DOHH2 (cell line): ENCODE results near the gene SP6.

Experiments
- H3F3A ChIP-seq: fragments of 200-600 bp; sonication (generic), shearing (Covaris generic); 2 replicates; pipeline ENCODE4 v1.6.0; 2016; ENCODE audit warnings: antibody characterized with exemption, mild to moderate bottlenecking; ENCODE audit not compliant: control insufficient read depth, insufficient read depth
- H3K27ac ChIP-seq: fragments of 200-600 bp; sonication (generic); 2 replicates; pipeline ENCODE4 v1.5.1; 2014; ENCODE audit warnings: low read depth, mild to moderate bottlenecking, low read length, moderate library complexity
- H3K27me3 ChIP-seq: fragments of 200-600 bp; sonication (generic); 2 replicates; pipeline ENCODE4 v1.6.1; 2014; ENCODE audit warnings: mild to moderate bottlenecking, low read length, mixed read lengths; ENCODE audit not compliant: control insufficient read depth
- H3K36me3 ChIP-seq: fragments of 200-600 bp; sonication (generic); 2 replicates; pipeline ENCODE4 v1.6.1; 2014; ENCODE audit warnings: mild to moderate bottlenecking, low read length, moderate library complexity, mixed read lengths; ENCODE audit not compliant: control insufficient read depth
- H3K4me1 ChIP-seq: fragments of 200-600 bp; sonication (generic); 2 replicates; pipeline ENCODE4 v1.6.1; 2014; ENCODE audit warnings: mild to moderate bottlenecking, low read length, mixed read lengths; ENCODE audit not compliant: control insufficient read depth
- H3K4me2 ChIP-seq: fragments of 200-600 bp; sonication (generic); 2 replicates; pipeline ENCODE4 v1.6.0; 2014; ENCODE audit warnings: mild to moderate bottlenecking, low read length, moderate library complexity
- H3K4me3 ChIP-seq: fragments of 200-600 bp; sonication (generic); 2 replicates; pipeline ENCODE4 v1.5.1; 2014; ENCODE audit warnings: mild to moderate bottlenecking, low read length, mixed read lengths
- H3K79me2 ChIP-seq: fragments of 200-600 bp; sonication (generic); 2 replicates; pipeline ENCODE4 v1.6.1; 2014; ENCODE audit warnings: mild to moderate bottlenecking, low read length, mixed read lengths; ENCODE audit not compliant: control insufficient read depth
- H3K9me2 ChIP-seq: fragments of 200-600 bp; sonication (generic); replicated peaks from 2 replicates; pipeline ENCODE4 v1.6.1; 2014; ENCODE audit warnings: mild to moderate bottlenecking, low read length, mixed read lengths; ENCODE audit not compliant: control insufficient read depth
- H3K9me3 ChIP-seq: fragments of 200-600 bp; sonication (generic); 2 replicates; pipeline ENCODE4 v1.6.1; 2014; ENCODE audit warnings: antibody characterized with exemption, low read length, mixed read lengths; ENCODE audit not compliant: control insufficient read depth, insufficient read depth
- H4K20me1 ChIP-seq: fragments of 200-600 bp; sonication (generic); 2 replicates; pipeline ENCODE4 v1.6.0; 2014; ENCODE audit warnings: low read depth, mild to moderate bottlenecking, antibody characterized with exemption, low read length, moderate library complexity; ENCODE audit not compliant: control insufficient read depth, insufficient read depth
- EZH2phosphoT487 ChIP-seq: fragments of 200-600 bp; sonication (generic); IDR thresholded peaks from 2 replicates; pipeline ENCODE4 v1.6.1; 2017; ENCODE audit warnings: borderline replicate concordance, mild to moderate bottlenecking, antibody characterized with exemption, low read length, moderate library complexity, mixed read lengths
- TF ChIP-seq, protein P1 (sequence below): fragments of 200-600 bp; sonication (generic); IDR thresholded peaks from one replicate; pipeline ENCODE4 v1.5.1; 2014; ENCODE audit warnings: antibody characterized with exemption, mild to moderate bottlenecking, low read depth, low read length; ENCODE audit not compliant: poor library complexity, severe bottlenecking

Gene SP6

DNA sequence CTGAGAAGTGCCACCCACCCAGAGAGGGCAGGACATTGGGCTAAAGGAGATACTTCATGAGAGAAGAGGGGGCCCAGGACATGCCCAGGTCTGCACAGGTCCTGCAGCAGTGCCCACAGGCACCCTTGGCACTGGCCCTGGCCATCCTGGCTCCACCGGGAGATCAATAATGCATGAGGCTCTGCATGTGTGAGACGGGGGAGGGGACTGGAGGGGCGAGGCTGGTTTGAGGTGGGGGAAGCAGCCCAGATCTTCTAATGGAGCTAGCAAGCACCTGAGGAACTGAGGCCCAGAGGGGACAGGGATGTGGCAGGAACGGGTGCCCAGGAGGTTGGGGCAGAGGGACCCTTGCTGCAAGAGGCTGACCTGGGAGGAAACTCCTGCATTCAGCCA, 29.9 kb downstream of the SP6 start:
- Histone ChIP-seq H3K36me3 (peaks cover 25% of the 10 kb centered on the region), H3K9me2 (no peaks in the 10 kb centered on the region), H3K79me2 (peaks cover 9% of the 10 kb centered on the region), H3K27ac (no peak overlapping the region), H3K4me3 (peak overlapping the region; percentile 93), H3K27me3 (no peaks in the 10 kb centered on the region), H4K20me1 (no peaks in the 10 kb centered on the region), H3K9me3 (no peaks in the 10 kb centered on the region), H3K4me2 (peak overlapping the region; percentile 84), H3F3A (no peaks in the 10 kb centered on the region), H3K4me1 (peaks cover 15% of the 10 kb centered on the region)
- TF ChIP-seq EZH2phosphoT487 = no peak
- TF ChIP-seq, protein P1, sequence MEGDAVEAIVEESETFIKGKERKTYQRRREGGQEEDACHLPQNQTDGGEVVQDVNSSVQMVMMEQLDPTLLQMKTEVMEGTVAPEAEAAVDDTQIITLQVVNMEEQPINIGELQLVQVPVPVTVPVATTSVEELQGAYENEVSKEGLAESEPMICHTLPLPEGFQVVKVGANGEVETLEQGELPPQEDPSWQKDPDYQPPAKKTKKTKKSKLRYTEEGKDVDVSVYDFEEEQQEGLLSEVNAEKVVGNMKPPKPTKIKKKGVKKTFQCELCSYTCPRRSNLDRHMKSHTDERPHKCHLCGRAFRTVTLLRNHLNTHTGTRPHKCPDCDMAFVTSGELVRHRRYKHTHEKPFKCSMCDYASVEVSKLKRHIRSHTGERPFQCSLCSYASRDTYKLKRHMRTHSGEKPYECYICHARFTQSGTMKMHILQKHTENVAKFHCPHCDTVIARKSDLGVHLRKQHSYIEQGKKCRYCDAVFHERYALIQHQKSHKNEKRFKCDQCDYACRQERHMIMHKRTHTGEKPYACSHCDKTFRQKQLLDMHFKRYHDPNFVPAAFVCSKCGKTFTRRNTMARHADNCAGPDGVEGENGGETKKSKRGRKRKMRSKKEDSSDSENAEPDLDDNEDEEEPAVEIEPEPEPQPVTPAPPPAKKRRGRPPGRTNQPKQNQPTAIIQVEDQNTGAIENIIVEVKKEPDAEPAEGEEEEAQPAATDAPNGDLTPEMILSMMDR = no peak

DNA sequence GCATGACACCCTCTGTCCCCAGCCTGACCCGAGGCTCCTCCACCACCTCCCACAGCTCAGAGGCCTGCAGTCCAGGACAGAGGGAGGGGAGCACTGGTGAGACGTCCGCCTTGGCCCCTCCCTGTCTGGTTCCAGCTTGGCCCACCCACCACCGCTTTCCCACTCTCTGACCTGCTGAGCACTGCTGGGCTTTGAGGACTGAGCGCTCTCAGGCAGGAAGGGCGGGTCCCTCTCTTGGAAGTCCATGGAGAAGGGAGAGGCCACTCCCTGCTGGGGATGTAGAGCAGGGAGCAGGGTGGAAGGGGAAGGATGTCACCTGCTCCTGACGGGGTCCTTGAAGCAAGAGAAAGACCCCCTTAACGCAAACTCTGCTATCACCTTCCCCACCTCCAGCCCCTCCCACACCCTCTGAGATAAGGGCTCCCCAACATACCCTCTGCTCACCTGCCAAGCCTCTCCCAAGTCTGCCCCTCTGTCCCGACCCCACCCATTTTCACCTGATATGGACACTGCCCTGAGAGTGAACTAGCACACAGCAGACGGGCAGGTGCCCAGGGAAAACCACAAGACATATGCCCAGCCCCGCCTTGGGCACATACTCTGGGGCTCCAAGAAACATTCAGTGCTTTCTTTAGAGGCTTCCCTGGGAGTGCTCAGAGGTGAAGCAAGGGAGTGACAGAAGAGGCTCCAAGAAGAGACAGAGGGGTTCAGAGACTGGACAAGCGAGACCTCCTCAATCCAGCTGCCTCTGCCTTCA, 30.8 kb downstream of the SP6 start:
- Histone ChIP-seq H3K36me3 (peaks cover 23% of the 10 kb centered on the region), H3K4me3 (peak overlapping the region; percentile 93; the same call in 1 of the 2 replicates)

DNA sequence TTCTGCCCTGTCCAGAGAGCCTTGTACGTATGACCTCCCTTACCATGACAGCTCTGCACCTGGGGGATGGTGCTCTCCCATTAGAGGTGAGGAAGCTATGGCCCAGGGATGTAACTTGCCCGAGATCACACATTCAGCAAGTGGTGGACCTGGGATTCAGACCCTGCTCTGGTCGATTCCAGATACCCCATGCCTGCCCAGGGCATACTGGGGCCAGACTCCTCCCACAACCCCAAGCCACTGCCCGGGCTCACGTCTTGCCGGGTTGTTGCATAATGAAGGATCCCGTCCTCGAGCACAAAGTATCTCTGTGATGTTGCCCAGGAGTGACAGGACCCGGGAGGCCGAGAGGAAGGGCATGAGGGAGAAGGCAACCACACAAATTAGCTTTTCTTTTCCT, 31.5 kb downstream of the SP6 start:
- Histone ChIP-seq H3K4me3 (no peak overlapping the region), H3K4me1 (peaks cover 15% of the 10 kb centered on the region), H3F3A (no peaks in the 10 kb centered on the region), H3K36me3 (peaks cover 22% of the 10 kb centered on the region), H3K9me2 (no peaks in the 10 kb centered on the region), H4K20me1 (no peaks in the 10 kb centered on the region), H3K4me2 (no peak overlapping the region), H3K9me3 (no peaks in the 10 kb centered on the region), H3K27me3 (no peaks in the 10 kb centered on the region), H3K27ac (no peak overlapping the region), H3K79me2 (peaks cover 9% of the 10 kb centered on the region)
- TF ChIP-seq EZH2phosphoT487 = no peak
- TF ChIP-seq, protein P1 = no peak

More for the DNA sequence above, 30.8 kb downstream of the SP6 start:
- peaks cover 9% of the 10 kb centered on the region for H3K79me2 ChIP-seq
- H4K20me1 ChIP-seq = no peaks in the 10 kb centered on the region
- TF ChIP-seq EZH2phosphoT487 = no peak
- TF ChIP-seq, protein P1 = no peak
- H3K9me2 ChIP-seq = no peaks in the 10 kb centered on the region
- H3K9me3 ChIP-seq = no peaks in the 10 kb centered on the region
- H3K27me3 ChIP-seq = no peaks in the 10 kb centered on the region
- H3F3A ChIP-seq = no peaks in the 10 kb centered on the region
- peak overlapping the region; percentile 84 for H3K4me2 ChIP-seq
- H3K4me1 ChIP-seq = peaks cover 15% of the 10 kb centered on the region
- no peak overlapping the region for H3K27ac ChIP-seq
